ENCODE measurements around the gene TTC28.

DNA sequence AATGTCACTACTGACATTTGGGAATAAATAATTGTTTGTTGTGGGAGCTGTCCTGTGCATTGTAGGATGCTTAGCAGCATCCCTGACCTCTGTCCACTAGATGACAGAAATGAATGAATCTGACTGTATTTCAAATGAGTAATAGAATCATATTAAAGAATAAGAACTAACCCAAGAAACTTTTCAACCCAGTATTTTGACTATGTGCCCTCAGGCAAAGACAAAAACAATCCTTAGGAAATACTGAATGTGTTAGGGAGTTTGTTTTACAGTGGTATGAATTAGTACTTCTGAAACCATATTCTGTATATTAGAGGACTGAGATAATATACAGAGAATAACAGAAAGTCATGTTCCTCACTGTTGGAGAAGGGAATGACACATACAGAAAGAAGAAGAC, 439.7 kb downstream of the TTC28 start:
- TF ChIP-seq SUZ12 (IDR thresholded peaks at IDR 0.05; ENCODE audit: extremely low read depth, insufficient read depth, insufficient read length) (no peak), ZNF274 (IDR thresholded peaks at IDR 0.05; ENCODE audit: low read depth, low read length) (no peak)
